UCSD-AML1 (cell line): Measurements from ENCODE around the gene QSER1.
"Not testable (repeated sequence)": the region's sequence is repeated elsewhere in the genome, so short reads cannot be mapped to it uniquely, and the experiment has no call there.

Source experiments
- DNase-seq: peaks from one replicate; lab custom pipeline; 2025; ENCODE audit not compliant: unreplicated experiment; lab: John Stamatoyannopoulos, UW

QSER1 gene

DNA sequence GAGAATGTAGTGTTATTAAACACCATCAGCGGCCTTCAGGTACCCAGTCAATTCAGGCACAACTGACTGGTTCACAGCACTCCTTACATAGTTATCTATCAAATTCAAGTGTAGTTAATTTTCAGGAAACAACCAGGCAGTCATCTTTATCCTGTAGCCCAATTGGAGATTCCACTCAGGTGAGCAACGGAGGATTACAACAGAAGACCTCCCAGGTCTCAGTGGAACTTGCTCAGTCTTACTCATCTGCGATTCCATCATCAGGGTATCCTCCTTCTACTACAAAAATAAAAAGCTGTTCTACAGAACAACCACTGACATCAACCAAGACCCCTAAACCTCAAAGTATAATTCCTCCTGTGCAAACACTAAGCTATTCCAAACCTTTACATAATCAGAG lies 39.6 kb downstream of the QSER1 start:
- DNase-seq = no peak

- DNase-seq = no peak
Measured at GRCh38 chr11:32935462-32936029, 42.9 kb downstream of the QSER1 start.

DNA sequence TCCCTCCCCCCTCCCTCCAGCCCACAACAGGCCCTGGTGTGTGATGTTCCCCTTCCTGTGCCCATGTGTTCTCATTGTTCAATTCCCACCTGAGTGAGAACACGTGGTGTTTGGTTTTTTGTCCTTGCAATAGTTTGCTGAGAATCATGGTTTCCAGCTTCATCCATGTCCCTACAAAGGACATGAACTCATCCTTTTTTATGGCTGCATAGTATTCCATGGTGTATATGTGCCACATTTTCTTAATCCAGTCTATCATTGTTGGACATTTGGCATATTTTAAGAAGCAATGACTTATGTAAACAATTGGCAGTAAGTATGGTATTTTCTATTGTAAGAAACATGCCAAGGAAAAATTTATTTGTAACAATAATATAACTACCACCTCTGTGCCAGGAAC lies 43.6 kb downstream of the QSER1 start:
- DNase-seq = not testable (repeated sequence)

DNA sequence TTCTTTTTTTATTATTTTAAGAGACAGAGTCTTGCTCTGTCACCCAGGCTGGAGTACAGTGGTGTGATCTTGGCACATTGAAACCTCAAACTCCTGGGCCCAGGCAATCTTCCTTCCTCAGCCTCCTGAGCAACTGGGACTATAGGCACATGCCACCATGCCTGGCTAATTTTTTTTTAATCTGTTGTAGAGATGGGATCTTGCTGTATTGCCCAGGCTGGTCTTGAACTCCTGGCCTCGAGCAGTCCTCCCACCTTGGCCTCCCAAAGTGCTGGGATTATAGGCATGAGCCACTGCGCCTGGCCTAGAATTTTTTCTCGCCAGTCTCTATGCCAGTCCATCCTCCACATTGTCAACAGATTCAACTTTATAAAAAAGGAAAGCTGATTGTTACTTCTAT lies 44.7 kb downstream of the QSER1 start:
- not testable (repeated sequence) for DNase-seq

DNA sequence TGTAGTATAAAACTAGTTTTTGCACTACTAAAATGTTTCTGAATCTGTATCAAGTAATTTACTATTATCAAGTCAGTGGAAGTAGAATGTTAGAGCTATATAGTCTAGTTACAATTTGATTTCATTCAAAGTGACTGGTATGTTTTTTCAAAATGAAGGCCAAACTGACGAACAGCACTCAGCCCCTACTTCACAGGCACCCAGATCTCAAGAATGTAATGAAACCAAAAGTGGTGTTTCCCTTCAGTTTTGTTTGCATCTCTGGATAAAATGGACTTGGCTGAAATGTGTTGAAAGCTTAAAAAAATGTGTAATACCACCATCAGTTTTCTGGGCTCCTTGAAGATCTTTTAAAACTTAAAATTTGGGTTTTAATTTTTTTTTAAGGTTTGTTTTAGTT lies 46.4 kb downstream of the QSER1 start:
- no peak for DNase-seq

GRCh38 chr11:32939866-32940265 lies 47.3 kb downstream of the QSER1 start:
- DNase-seq = no peak

DNA sequence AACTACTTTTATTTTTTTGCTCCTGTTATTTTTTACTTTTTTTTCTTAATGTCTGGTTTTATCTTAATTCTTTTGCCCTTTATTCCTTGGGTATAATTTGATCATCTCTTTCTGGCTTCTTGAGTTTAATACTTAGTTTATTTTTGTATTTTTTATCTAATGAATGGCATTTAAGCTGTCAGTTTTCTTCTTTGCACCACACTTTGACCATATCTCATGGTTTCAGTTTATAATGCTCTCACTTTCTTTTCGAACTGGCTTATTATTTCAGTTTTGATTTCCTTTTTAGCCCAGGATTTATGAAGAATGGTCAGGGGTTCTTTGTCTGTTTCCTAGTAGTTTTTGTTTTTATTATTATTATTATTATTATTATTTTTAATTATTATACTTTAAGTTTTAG lies 48.3 kb downstream of the QSER1 start:
- no peak for DNase-seq

DNA sequence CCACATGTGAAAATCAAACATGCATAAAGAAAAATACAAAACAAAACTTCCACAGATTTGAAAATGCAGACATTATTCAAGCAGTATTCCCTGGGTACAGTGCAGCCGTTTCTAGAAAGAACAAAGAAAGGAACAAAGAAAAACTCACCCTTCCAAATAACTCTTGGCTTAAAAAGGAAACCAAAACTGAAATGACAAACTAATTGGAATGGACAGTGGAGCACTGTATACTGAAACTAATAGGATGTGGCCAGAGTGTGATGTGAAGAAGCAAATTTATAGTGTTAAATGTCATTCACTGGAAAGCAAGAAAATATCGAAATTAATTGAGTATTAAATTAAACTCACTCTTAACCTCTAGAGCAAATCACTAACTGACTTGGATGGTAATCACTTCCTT lies 55.4 kb downstream of the QSER1 start:
- no peak for DNase-seq

GRCh38 chr11:32949739-32950138 lies 57.1 kb downstream of the QSER1 start:
- DNase-seq = no peak

DNA sequence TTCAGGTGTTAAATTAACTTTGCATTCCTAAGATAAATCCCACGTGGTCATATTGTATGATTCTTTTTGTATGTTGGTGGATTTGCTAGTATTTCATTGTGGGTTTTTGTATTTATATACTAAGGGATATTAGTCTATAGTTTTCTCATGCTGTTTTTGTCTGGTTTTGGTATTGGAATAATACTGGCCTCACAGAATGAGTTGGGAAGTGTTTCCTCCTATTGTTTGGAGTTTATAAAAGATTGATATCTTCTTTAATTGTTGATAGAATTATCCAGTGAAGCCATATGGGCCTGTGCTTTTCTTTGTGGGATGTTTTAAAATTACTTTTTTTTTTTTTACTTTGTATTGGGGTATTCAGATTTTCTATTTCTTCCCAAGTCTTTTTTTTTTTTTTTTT lies 59.8 kb downstream of the QSER1 start:
- no peak for DNase-seq

DNA sequence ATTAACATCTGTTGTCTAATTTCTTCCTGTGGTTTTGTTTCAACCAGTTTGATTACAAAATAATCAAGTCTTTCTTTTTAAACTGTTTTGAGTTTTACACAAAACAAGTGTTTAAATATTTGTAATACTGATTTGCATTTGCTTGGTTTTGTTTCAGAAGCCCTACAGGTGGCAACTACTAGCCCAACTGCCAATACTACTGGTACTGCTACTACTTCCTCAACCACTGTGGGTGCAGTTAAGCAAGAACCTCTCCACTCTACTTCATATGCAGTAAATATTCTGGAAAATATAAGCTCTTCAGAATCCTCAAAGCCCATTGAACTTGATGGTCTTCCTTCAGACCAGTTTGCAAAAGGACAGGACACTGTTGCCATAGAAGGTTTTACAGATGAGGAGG lies 61.1 kb downstream of the QSER1 start:
- DNase-seq = no peak

- DNase-seq = no peak
Measured at GRCh38 chr11:32960553-32961164, 68.0 kb downstream of the QSER1 start.

GRCh38 chr11:32962016-32962415 lies 69.4 kb downstream of the QSER1 start:
- no peak for DNase-seq

DNA sequence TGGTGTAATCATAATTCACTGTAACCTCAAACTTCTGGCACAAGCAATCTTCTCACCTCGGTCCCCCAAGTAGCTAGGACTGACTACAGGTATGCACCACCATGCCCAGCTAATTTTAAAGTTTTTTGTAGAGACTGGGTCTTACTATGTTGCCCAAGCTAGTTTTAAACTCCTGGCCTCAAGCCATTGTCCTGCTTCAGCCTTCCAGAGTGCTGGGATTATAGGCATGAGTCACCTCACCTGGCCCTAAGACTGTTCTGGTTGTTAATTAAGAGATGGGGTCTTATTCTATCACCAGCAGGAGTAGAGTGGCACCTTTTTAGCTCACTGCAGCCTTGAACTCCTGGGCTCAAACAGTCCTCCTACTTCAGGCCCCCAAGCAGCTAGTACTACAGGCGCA lies 71.1 kb downstream of the QSER1 start:
- DNase-seq = no peak

GRCh38 chr11:32968541-32968940 lies 75.9 kb downstream of the QSER1 start:
- DNase-seq = no peak

- not testable (repeated sequence) for DNase-seq
Measured at GRCh38 chr11:32972233-32972632, 79.6 kb downstream of the QSER1 start.

- no peak for DNase-seq
Measured at GRCh38 chr11:32972781-32973180, 80.2 kb downstream of the QSER1 start.

- no peak for DNase-seq
Measured at GRCh38 chr11:32982626-32983025, 90.0 kb downstream of the QSER1 start.

DNA sequence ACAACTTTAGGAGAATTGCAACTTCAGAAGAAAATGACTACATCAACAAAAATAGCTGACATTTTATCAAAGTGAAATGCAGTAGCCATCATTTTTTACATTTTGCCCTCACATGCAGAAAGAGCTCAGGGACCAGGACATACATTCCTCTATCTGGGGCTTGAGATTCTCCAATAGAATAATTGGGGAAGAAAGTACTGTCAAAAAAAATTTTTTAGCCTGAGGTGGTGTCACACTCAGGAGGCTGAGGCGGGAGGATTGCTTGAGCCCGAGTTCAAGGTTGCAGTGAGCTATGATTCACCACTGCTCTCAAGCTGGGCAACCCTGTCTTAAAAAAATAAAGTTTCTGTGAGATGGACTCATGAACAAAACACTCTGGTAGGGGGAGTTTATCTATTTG lies 90.9 kb downstream of the QSER1 start:
- no peak for DNase-seq

DNA sequence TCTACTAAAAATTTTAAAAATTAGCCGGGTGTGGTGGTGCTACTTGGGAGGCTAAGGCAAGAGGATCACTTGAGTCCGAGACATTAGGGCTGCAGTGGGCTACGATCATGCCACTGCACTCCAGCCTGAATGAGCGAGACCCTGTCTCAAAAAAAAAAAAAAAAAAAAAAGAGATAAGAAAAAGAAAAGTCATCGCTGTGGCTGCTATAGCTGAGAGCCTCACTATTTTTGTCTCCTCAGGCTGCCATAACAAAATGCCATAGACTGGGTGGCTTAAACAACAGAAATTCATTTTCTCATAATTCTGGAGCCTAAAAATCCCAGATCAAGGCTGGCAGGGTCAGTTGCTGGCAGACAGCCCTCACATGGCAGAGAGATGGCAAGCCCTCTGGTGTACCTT lies 93.0 kb downstream of the QSER1 start:
- no peak for DNase-seq

GRCh38 chr11:32987851-32988250 lies 95.2 kb downstream of the QSER1 start:
- no peak for DNase-seq

DNA sequence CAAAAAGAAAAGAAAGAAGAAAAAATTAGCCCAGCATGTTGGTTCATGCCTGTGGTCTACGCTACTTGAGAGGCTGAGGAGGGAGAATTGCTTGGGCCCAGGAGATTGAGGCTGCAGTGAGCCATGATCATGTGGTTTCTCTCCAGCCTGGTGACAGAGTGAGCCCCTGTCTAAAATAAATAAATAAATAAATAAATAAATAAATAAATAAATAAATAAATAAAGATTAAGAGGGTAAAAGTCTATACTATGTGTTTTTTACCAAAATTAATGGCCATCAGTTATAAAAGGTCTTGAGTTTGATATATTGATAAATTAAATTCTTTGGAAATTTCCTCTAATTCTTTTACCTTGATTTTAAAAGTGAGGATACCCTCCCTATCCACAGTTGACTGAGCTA lies 97.9 kb downstream of the QSER1 start:
- DNase-seq = no peak

GRCh38 chr11:32991427-32991826 lies 98.8 kb downstream of the QSER1 start:
- no peak for DNase-seq
